H1 (cell line): Measurements from ENCODE around the gene DNAJB6. TPM values are rescaled to one million over a fixed set of nuclear protein-coding genes. Genes with fewer than 3 reads are reported as not detected.

Experiments
- CTCF ChIA-PET: fragments of 300-600 bp; sonication (Branson Sonifier 250); formaldehyde crosslinking; loops from one replicate; lab custom pipeline; 2021; ENCODE audit not compliant: partially characterized antibody; lab: Charles Lee
- POLR2A ChIA-PET: fragments of 300-600 bp; sonication (Branson Sonifier 250); formaldehyde crosslinking; loops from one replicate; lab custom pipeline; 2021; ENCODE audit warnings: inconsistent platforms; ENCODE audit not compliant: partially characterized antibody; lab: Charles Lee
- DNase-seq, 2 experiments: peaks; one replicate each; pipeline versions ENCODE4 v3.0.0 to v3.0.0-alpha.2; 2010 to 2022; ENCODE audit warnings: low spot score in 2 of 2, low read depth in 1 of 2, mixed read lengths in 1 of 2
- FAIRE-seq: peaks from 2 replicates; lab custom pipeline; 2011; peaks lifted over from hg19 to GRCh38; lab: Jason Lieb, UNC
- H2AFZ ChIP-seq: 2 replicates; pipeline ENCODE4 v1.8.1; 2012; ENCODE audit warnings: low read length, inconsistent platforms
- H2AK5ac ChIP-seq: 2 replicates; pipeline ENCODE4 v1.6.1; 2013; ENCODE audit warnings: low read depth, low read length
- H2BK120ac ChIP-seq: replicated peaks from 2 replicates; pipeline ENCODE3; 2013; ENCODE audit warnings: low read depth, low read length, inconsistent platforms
- H2BK12ac ChIP-seq: 2 replicates; pipeline ENCODE4 v1.6.1; 2013; ENCODE audit warnings: low read depth, low read length
- H2BK15ac ChIP-seq: 2 replicates; pipeline ENCODE4 v1.6.1; 2013; ENCODE audit warnings: low read length
- H2BK20ac ChIP-seq: 2 replicates; pipeline ENCODE4 v1.6.1; 2013; ENCODE audit warnings: low read length
- H2BK5ac ChIP-seq: 2 replicates; pipeline ENCODE4 v1.6.1; 2013; ENCODE audit warnings: low read depth, low read length
- H3K14ac ChIP-seq: 2 replicates; pipeline ENCODE4 v1.6.1; 2013; ENCODE audit warnings: inconsistent platforms; ENCODE audit not compliant: insufficient read length
- H3K18ac ChIP-seq: 2 replicates; pipeline ENCODE4 v1.6.1; 2013; ENCODE audit warnings: low read length; ENCODE audit errors: extremely low read depth
- H3K23ac ChIP-seq: 2 replicates; pipeline ENCODE4 v1.6.1; 2013; ENCODE audit warnings: inconsistent platforms; ENCODE audit not compliant: insufficient read length
- H3K23me2 ChIP-seq: 2 replicates; pipeline ENCODE4 v1.6.1; 2013; ENCODE audit warnings: low read depth, low read length
- H3K27ac ChIP-seq: 2 replicates; pipeline ENCODE4 v1.6.1; 2011; ENCODE audit warnings: low read depth, low read length, inconsistent platforms
- H3K27me3 ChIP-seq, 4 experiments: replicated peaks in 1 of 4; 1 replicate in 1 of 4; 2 replicates in 3 of 4; pipeline versions ENCODE4 v1.6.1 to v1.8.1; 2011 to 2013; ENCODE audit warnings: low read length in 3 of 4, mild to moderate bottlenecking in 3 of 4, inconsistent platforms in 2 of 4, mixed read lengths in 2 of 4, moderate library complexity in 1 of 4; ENCODE audit not compliant: control insufficient read depth in 3 of 4, insufficient read depth in 3 of 4; ENCODE audit errors: extremely low read depth in 1 of 4
- H3K36me3 ChIP-seq, 4 experiments: 2 replicates each; pipeline versions ENCODE4 v1.6.1 to v1.8.1; 2011 to 2013; ENCODE audit warnings: mild to moderate bottlenecking in 4 of 4, low read length in 3 of 4, moderate library complexity in 2 of 4, control low read depth in 1 of 4, inconsistent platforms in 1 of 4; ENCODE audit not compliant: insufficient read depth in 4 of 4, control insufficient read depth in 2 of 4
- H3K4ac ChIP-seq: replicated peaks from 2 replicates; pipeline ENCODE3; 2013; ENCODE audit warnings: low read length, low read depth, mixed read lengths, inconsistent platforms; ENCODE audit not compliant: insufficient read length
- H3K4me1 ChIP-seq, 4 experiments: replicated peaks in 1 of 4; 1 replicate in 1 of 4; 2 replicates in 3 of 4; pipeline versions ENCODE4 v1.6.1 to v1.8.1; 2011 to 2013; ENCODE audit warnings: low read length in 3 of 4, inconsistent platforms in 2 of 4, mixed read lengths in 1 of 4; ENCODE audit not compliant: insufficient read depth in 4 of 4, control insufficient read depth in 3 of 4
- H3K4me2 ChIP-seq, 2 experiments: 2 replicates each; pipeline versions ENCODE4 v1.6.1 to v1.8.1; 2011 to 2013; ENCODE audit warnings: low read depth in 2 of 2, low read length in 2 of 2, control low read depth in 1 of 2, inconsistent platforms in 1 of 2, mild to moderate bottlenecking in 1 of 2; ENCODE audit not compliant: insufficient read depth in 1 of 2
- H3K4me3 ChIP-seq, 4 experiments: fragments of 200-600, 300-600 bp in 1 of 4; sonication (generic), shearing (Covaris generic), sonication (Bioruptor Twin) in 1 of 4; 2 replicates each; pipeline versions ENCODE4 v1.5.1 to v1.8.1; 2011 to 2016; ENCODE audit warnings: low read length in 4 of 4, low read depth in 3 of 4, control low read depth in 2 of 4, inconsistent platforms in 2 of 4, mild to moderate bottlenecking in 2 of 4, mixed read lengths in 1 of 4, moderate library complexity in 1 of 4; ENCODE audit not compliant: insufficient read depth in 2 of 4; ENCODE audit errors: extremely low read depth in 1 of 4
- H3K56ac ChIP-seq: replicated peaks from 2 replicates; pipeline ENCODE3; 2013; ENCODE audit warnings: low read depth, mild to moderate bottlenecking, mixed read lengths, low read length, inconsistent platforms; ENCODE audit not compliant: insufficient read length
- H3K79me1 ChIP-seq: 2 replicates; pipeline ENCODE4 v1.6.1; 2013; ENCODE audit warnings: low read depth, low read length, control low read depth
- H3K79me2 ChIP-seq, 2 experiments: 2 replicates each; pipeline versions ENCODE4 v1.6.1 to v1.8.1; 2012 to 2013; ENCODE audit warnings: low read length in 2 of 2, mild to moderate bottlenecking in 2 of 2, inconsistent platforms in 1 of 2; ENCODE audit not compliant: insufficient read depth in 2 of 2, control insufficient read depth in 1 of 2
- H3K9ac ChIP-seq, 4 experiments: replicated peaks in 1 of 4; 1 replicate in 1 of 4; 2 replicates in 3 of 4; pipeline versions ENCODE4 v1.6.1 to v1.8.1; 2011 to 2013; ENCODE audit warnings: low read depth in 3 of 4, low read length in 3 of 4, control low read depth in 2 of 4, mild to moderate bottlenecking in 2 of 4, moderate library complexity in 2 of 4, inconsistent platforms in 1 of 4; ENCODE audit errors: extremely low read depth in 1 of 4
- H3K9me3 ChIP-seq, 2 experiments: 2 replicates each; pipeline versions ENCODE4 v1.6.1 to v1.8.1; 2012 to 2013; ENCODE audit warnings: mild to moderate bottlenecking in 2 of 2, moderate library complexity in 2 of 2, control low read depth in 1 of 2, inconsistent platforms in 1 of 2, low read depth in 1 of 2, low read length in 1 of 2, mixed read lengths in 1 of 2; ENCODE audit not compliant: insufficient read depth in 2 of 2
- H4K20me1 ChIP-seq, 2 experiments: replicated peaks in 1 of 2; 2 replicates each; pipeline versions ENCODE3 to v1.8.1; 2011 to 2013; ENCODE audit warnings: inconsistent platforms in 2 of 2, low read length in 2 of 2, mild to moderate bottlenecking in 1 of 2; ENCODE audit not compliant: insufficient read depth in 2 of 2, control insufficient read depth in 1 of 2
- H4K5ac ChIP-seq: 2 replicates; pipeline ENCODE4 v1.6.1; 2013; ENCODE audit warnings: low read length, low read depth, mixed read lengths, inconsistent platforms; ENCODE audit not compliant: insufficient read length
- H4K8ac ChIP-seq: 2 replicates; pipeline ENCODE4 v1.8.0; 2013; ENCODE audit warnings: mild to moderate bottlenecking, moderate library complexity, low read length, inconsistent platforms; ENCODE audit not compliant: insufficient read depth; ENCODE audit errors: extremely low read depth
- H4K91ac ChIP-seq: replicated peaks from 2 replicates; pipeline ENCODE3; 2013; ENCODE audit warnings: low read length, mixed read lengths, inconsistent platforms; ENCODE audit not compliant: insufficient read length
- ASH2L ChIP-seq: fragments of 200-600, 300-600 bp; sonication (generic); IDR thresholded peaks from one replicate; pipeline ENCODE4 v1.7.1; 2017; ENCODE audit warnings: low read length
- EZH2 ChIP-seq: fragments of 200-600 bp; sonication (generic); IDR thresholded peaks from 2 replicates; pipeline ENCODE4 v1.7.1; 2012; ENCODE audit warnings: low read depth, mild to moderate bottlenecking, moderate library complexity, low read length, inconsistent platforms; ENCODE audit not compliant: severe bottlenecking
- HDAC6 ChIP-seq: IDR thresholded peaks from one replicate; pipeline ENCODE4 v1.7.1; 2012; ENCODE audit warnings: low read depth, mild to moderate bottlenecking, inconsistent platforms, low read length, moderate library complexity
- JUND ChIP-seq: IDR thresholded peaks from 2 replicates; pipeline ENCODE4 v1.6.1; 2011; ENCODE audit warnings: mild to moderate bottlenecking, improper control_type of control experiment, low read length
- NANOG ChIP-seq: IDR thresholded peaks from 2 replicates; pipeline ENCODE4 v1.6.1; 2011; ENCODE audit warnings: low read length, low read depth, mild to moderate bottlenecking, inconsistent platforms; ENCODE audit not compliant: insufficient read depth, poor library complexity, severe bottlenecking
- POLR2AphosphoS5 ChIP-seq: IDR thresholded peaks from 2 replicates; pipeline ENCODE4 v1.6.1; 2011; ENCODE audit warnings: low read depth, low read length
- RBBP5 ChIP-seq: IDR thresholded peaks from 2 replicates; pipeline ENCODE4 v1.7.1; 2012; ENCODE audit warnings: low read depth, mild to moderate bottlenecking, inconsistent platforms, low read length, moderate library complexity, borderline replicate concordance
- SIN3A ChIP-seq, 2 experiments: IDR thresholded peaks in 1 of 2; conservative IDR thresholded peaks in 1 of 2; 2 replicates each; pipeline ENCODE4 v1.6.1; 2011 to 2012; ENCODE audit warnings: low read length in 2 of 2, improper control_type of control experiment in 1 of 2, low read depth in 1 of 2, mild to moderate bottlenecking in 1 of 2
- SIX5 ChIP-seq: IDR thresholded peaks from 2 replicates; pipeline ENCODE4 v1.6.1; 2011; ENCODE audit warnings: mild to moderate bottlenecking, low read depth, low read length
- SP1 ChIP-seq: IDR thresholded peaks from 2 replicates; pipeline ENCODE4 v1.6.1; 2011; ENCODE audit warnings: low read depth, low read length
- SP2 ChIP-seq: IDR thresholded peaks from 2 replicates; pipeline ENCODE4 v1.6.1; 2012; ENCODE audit warnings: mild to moderate bottlenecking, low read length, inconsistent platforms
- WGBS, 2 experiments: shearing (Covaris generic) in 1 of 2; methylation state at CpG; one replicate each; pipeline versions ENCODE4 v1.1.6 to v1.1.7; 2013 to 2015; ENCODE audit warnings: low lambda C conversion rate in 2 of 2, mixed read lengths in 2 of 2, inconsistent platforms in 1 of 2, low coverage in 1 of 2, missing lambda C conversion rate in 1 of 2; ENCODE audit not compliant: insufficient replicate concordance in 2 of 2, insufficient coverage in 1 of 2, insufficient read length in 1 of 2; ENCODE audit errors: extremely low coverage in 1 of 2, missing lambda C conversion rate in 1 of 2; 5-methylcytosine and 5-hydroxymethylcytosine counted together
- polyA plus RNA-seq, 7 experiments: library from polyadenylated mRNA; depleted of rRNA in 3 of 7; stranded (reverse) in 5 of 7; unstranded in 2 of 7; fragments of >200 nt in 5 of 7; fragments of 200-250 nt in 2 of 7; gene quantifications; 1 replicate in 5 of 7; 2 replicates in 1 of 7; 4 replicates in 1 of 7; pipeline versions ENCODE4 v1.2.1 to v1.2.3, GENCODE V29; 2011 to 2013; ENCODE audit warnings: missing spikeins in 2 of 7, mixed read lengths in 2 of 7
- total RNA-seq: library from RNA; stranded (reverse); fragmentation: NEBNext Ultra II Directional; extraction: Animal tissue kit (Norgen Biotek cat#: 25700); gene quantifications from 2 replicates; pipeline ENCODE4 v1.2.1, GENCODE V29; 2021

DNAJB6 gene
- total and polyA plus RNA-seq, 2 of the 8 experiments (the other 6 are each of a cell fraction or from before 2014, with no cell fraction given) = 166 to 295 TPM

- ChIA-PET POLR2A (interaction anchor here (0.6 to 1.7 kb wide), 4 partner anchors 10 to 137 kb away, joined by 3 to 4 read pairs (median 3); no protein-coding TSS in a partner anchor), CTCF (no interaction called here)
- H3K23me2 ChIP-seq = no peaks in the 10 kb centered on the region
- H2BK15ac ChIP-seq = no peak overlapping the region
- DNase-seq (no peak), FAIRE-seq (no peak)
- no peak overlapping the region for H2AK5ac ChIP-seq
- no peak overlapping the region for H2AFZ ChIP-seq
- 98% methylated on average over 6 of the region's 6 CpGs; no CpG with 5 or more reads in 1 of the 2 experiments for WGBS, 2 experiments
- no peak overlapping the region for H2BK120ac ChIP-seq
- no peak overlapping the region for H2BK20ac ChIP-seq
- H3K27me3 ChIP-seq = no peaks in the 10 kb centered on the region
- no peak overlapping the region for H3K4ac ChIP-seq
- H4K91ac ChIP-seq = no peak overlapping the region
- H3K23ac ChIP-seq = no peak overlapping the region
- peaks cover 0 to 4% (median 3%) of the 10 kb centered on the region in 4 experiments; a peak in 5 of 7 replicates for H3K4me1 ChIP-seq
- H2BK5ac ChIP-seq = no peak overlapping the region
- no peak overlapping the region for H3K9ac ChIP-seq
- H3K56ac ChIP-seq = no peak overlapping the region
- no peak overlapping the region for H4K8ac ChIP-seq
- no peak for TF ChIP-seq SIX5
- TF ChIP-seq NANOG = no peak
- TF ChIP-seq RBBP5 = no peak
- TF ChIP-seq SIN3A (conservative IDR thresholded peaks at IDR 0.05 in 1 of 2, IDR thresholded peaks at IDR 0.05 in 1 of 2; ENCODE audit: low read depth in 1 of 2, low read length in 2 of 2) = no peak
- TF ChIP-seq POLR2AphosphoS5 = no peak
- no peak for TF ChIP-seq EZH2
- TF ChIP-seq SP2 = no peak
- no peak for TF ChIP-seq JUND
- TF ChIP-seq SP1 = no peak
- TF ChIP-seq ASH2L = no peak
- no peak for TF ChIP-seq HDAC6
- no peak overlapping the region for H2BK12ac ChIP-seq
- peaks cover 13 to 81% (median 51%) of the 10 kb centered on the region in 4 experiments for H3K36me3 ChIP-seq
- no peak overlapping the region for H4K5ac ChIP-seq
- no peaks in the 10 kb centered on the region for H3K9me3 ChIP-seq
- no peak overlapping the region for H3K27ac ChIP-seq
- H3K18ac ChIP-seq = no peak overlapping the region
- peaks cover 40 to 51% of the 10 kb centered on the region in 2 experiments for H4K20me1 ChIP-seq
- no peak overlapping the region for H3K14ac ChIP-seq
- H3K79me1 ChIP-seq = peaks cover 3% of the 10 kb centered on the region
- no peak overlapping the region for H3K4me2 ChIP-seq
- peaks cover 68 to 100% of the 10 kb centered on the region in 2 experiments for H3K79me2 ChIP-seq
- H3K4me3 ChIP-seq = no peak overlapping the region
Measured at GRCh38 chr7:157361537-157361936, 24.7 kb downstream of the DNAJB6 start.
